Mesendoderm (in vitro differentiated cells): Measurements from ENCODE around the gene TAT.
"Not testable (repeated sequence)": the region's sequence is repeated elsewhere in the genome, so short reads cannot be mapped to it uniquely, and the experiment has no call there.

Experiments
- DNase-seq: peaks from one replicate; pipeline ENCODE4 v3.0.0; 2013
- H2AK5ac ChIP-seq: 2 replicates; pipeline ENCODE4 v1.6.1; 2013; ENCODE audit warnings: low read length, inconsistent platforms
- H2BK120ac ChIP-seq: 2 replicates; pipeline ENCODE4 v1.6.1; 2013; ENCODE audit warnings: low read depth, mild to moderate bottlenecking, low read length, moderate library complexity, mixed read lengths
- H2BK15ac ChIP-seq: replicated peaks from 2 replicates; pipeline ENCODE4 v1.6.1; 2013; ENCODE audit warnings: low read depth, mild to moderate bottlenecking, moderate library complexity
- H2BK5ac ChIP-seq: 2 replicates; pipeline ENCODE4 v1.6.1; 2013; ENCODE audit warnings: low read length, inconsistent platforms
- H3K18ac ChIP-seq: 2 replicates; pipeline ENCODE4 v1.6.1; 2013; ENCODE audit warnings: mild to moderate bottlenecking, low read length, mixed read lengths
- H3K23ac ChIP-seq: one replicate; pipeline ENCODE4 v1.6.1; 2013; ENCODE audit warnings: low read length
- H3K27ac ChIP-seq: 2 replicates; pipeline ENCODE4 v1.5.1; 2013; ENCODE audit warnings: low read depth, mild to moderate bottlenecking, inconsistent platforms, low read length, moderate library complexity
- H3K27me3 ChIP-seq: 2 replicates; pipeline ENCODE4 v1.6.1; 2013; ENCODE audit warnings: low read length, control low read depth, mild to moderate bottlenecking, inconsistent platforms; ENCODE audit not compliant: insufficient read depth, poor library complexity
- H3K36me3 ChIP-seq: 2 replicates; pipeline ENCODE4 v1.6.1; 2013; ENCODE audit warnings: low read length, inconsistent platforms; ENCODE audit not compliant: control insufficient read depth, insufficient read depth
- H3K4ac ChIP-seq: one replicate; pipeline ENCODE4 v1.6.1; 2013; ENCODE audit warnings: low read depth, mild to moderate bottlenecking, low read length, moderate library complexity
- H3K4me1 ChIP-seq: 2 replicates; pipeline ENCODE4 v1.6.1; 2013; ENCODE audit warnings: low read depth, low read length, inconsistent platforms; ENCODE audit not compliant: control insufficient read depth
- H3K4me2 ChIP-seq: 2 replicates; pipeline ENCODE4 v1.6.1; 2013; ENCODE audit warnings: low read length
- H3K4me3 ChIP-seq: 2 replicates; pipeline ENCODE4 v1.5.1; 2013; ENCODE audit warnings: mild to moderate bottlenecking, low read length
- H3K56ac ChIP-seq: one replicate; pipeline ENCODE4 v1.6.1; 2013; ENCODE audit warnings: low read length
- H3K79me1 ChIP-seq: 2 replicates; pipeline ENCODE4 v1.6.1; 2013; ENCODE audit warnings: low read length, inconsistent platforms
- H3K79me2 ChIP-seq: 2 replicates; pipeline ENCODE4 v1.6.1; 2013; ENCODE audit warnings: mild to moderate bottlenecking, low read length; ENCODE audit not compliant: control insufficient read depth, insufficient read depth
- H3K9ac ChIP-seq: 2 replicates; pipeline ENCODE4 v1.6.1; 2013; ENCODE audit warnings: low read length, inconsistent platforms
- H4K5ac ChIP-seq: one replicate; pipeline ENCODE4 v1.6.1; 2013; ENCODE audit warnings: low read length
- H4K8ac ChIP-seq: one replicate; pipeline ENCODE4 v1.6.1; 2013; ENCODE audit warnings: low read depth, mild to moderate bottlenecking, control low read depth, low read length, moderate library complexity
- WGBS: extraction: QIAGEN DNeasy Blood & Tissue Kit; methylation state at CpG from one replicate; pipeline ENCODE4 v1.1.7; 2013; ENCODE audit warnings: low lambda C conversion rate, missing lambda C conversion rate; ENCODE audit not compliant: insufficient coverage; ENCODE audit errors: extremely low coverage; 5-methylcytosine and 5-hydroxymethylcytosine counted together

TAT gene

DNA sequence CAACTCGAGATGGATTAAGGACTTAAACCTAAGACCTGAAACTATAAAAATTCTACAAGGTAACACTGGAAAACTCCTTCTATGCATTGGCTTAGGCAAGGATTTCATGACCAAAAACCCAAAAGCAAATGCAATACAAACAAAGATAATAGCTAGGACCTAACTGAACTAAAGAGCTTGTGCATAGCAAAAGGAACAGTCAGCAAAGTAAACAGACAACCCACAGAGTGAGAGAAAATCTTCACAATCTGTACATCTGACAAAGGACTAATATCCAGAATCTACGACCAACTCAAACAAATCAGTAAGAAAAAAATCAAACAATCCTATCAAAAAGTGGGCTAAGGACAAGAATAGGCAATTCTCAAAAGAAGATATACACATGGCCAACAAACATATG is 21.5 kb upstream of the TAT start:
- not testable (repeated sequence) for H3K27me3 ChIP-seq, H3K4me1 ChIP-seq, H3K23ac ChIP-seq, H2AK5ac ChIP-seq, H4K5ac ChIP-seq, H2BK120ac ChIP-seq, H2BK15ac ChIP-seq, H3K4me2 ChIP-seq, H3K79me1 ChIP-seq, H3K18ac ChIP-seq, H3K56ac ChIP-seq, H3K4me3 ChIP-seq, H2BK5ac ChIP-seq, H3K27ac ChIP-seq, H4K8ac ChIP-seq, H3K9ac ChIP-seq, H3K36me3 ChIP-seq, DNase-seq, H3K4ac ChIP-seq, H3K79me2 ChIP-seq
- WGBS: no CpG with 5 or more reads among the region's 2 CpGs

DNA sequence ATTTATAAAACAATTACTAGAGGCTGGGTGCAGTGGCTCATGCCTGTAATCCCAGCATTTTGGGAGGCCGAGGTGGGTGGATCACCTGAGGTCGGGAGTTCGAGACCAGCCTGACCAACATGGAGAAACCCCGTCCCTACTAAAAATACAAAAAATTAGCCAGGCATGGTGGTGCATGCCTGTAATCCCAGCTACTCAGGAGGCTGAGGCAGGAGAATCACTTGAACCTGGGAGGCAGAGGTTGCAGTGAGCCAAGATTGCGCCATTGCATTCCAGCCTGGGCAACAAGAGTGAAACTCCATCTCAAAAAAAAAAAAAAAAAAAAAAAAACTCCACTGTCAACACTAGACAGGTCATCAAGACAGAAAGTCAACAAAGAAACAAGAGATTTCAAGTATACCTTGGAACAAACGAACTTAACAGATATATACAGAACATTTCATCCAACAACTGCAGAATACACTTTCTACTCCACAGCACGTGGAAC is 18.5 kb upstream of the TAT start:
- not testable (repeated sequence) for H3K27me3 ChIP-seq, H2BK15ac ChIP-seq, H3K79me1 ChIP-seq, H3K27ac ChIP-seq, DNase-seq, H4K8ac ChIP-seq, H3K4me3 ChIP-seq, H3K4ac ChIP-seq, H3K9ac ChIP-seq, H2AK5ac ChIP-seq, H3K23ac ChIP-seq, H3K18ac ChIP-seq, H3K79me2 ChIP-seq, H2BK5ac ChIP-seq, H3K4me2 ChIP-seq, H3K36me3 ChIP-seq, H4K5ac ChIP-seq, H3K4me1 ChIP-seq, H2BK120ac ChIP-seq, H3K56ac ChIP-seq
- WGBS: no CpG with 5 or more reads among the region's 7 CpGs

DNA sequence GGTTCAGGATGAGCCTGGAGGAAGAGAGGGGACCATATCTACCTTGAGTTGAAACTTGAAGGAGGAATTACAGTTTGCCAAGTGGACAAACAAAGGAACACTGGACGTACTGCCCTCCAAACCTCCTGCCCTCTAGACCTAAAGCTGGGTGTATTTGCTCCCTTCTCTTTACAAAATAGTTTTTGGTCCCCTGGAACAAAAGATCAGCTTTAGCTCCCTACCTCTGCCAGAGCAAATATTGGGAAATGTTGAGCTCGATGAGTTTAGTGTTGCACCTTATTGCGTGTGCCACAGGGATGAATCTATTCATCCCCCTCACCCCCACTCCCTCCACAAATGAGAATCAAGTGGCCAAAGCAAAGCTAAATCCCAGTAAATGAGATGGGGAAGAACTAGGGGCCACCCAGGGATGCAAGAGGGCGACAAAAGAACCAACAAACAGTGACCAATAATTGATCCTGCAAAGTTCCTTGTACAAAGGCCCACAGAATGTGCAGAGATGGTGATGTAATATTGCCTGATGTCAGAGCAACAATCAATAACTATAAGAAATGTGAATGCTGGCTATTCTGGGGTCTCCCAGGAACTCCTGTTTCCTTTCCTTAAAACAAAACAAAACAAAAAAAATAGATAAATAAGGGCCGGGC is 17.2 kb upstream of the TAT start:
- no peaks in the 10 kb centered on the region for H3K79me2 ChIP-seq
- WGBS: no CpG with 5 or more reads among the region's 5 CpGs
- no peak overlapping the region for H3K4me3 ChIP-seq
- H3K56ac ChIP-seq: no peak overlapping the region
- H2BK120ac ChIP-seq: no peak overlapping the region
- H3K27ac ChIP-seq: no peak overlapping the region
- H3K4ac ChIP-seq: no peak overlapping the region
- H4K5ac ChIP-seq: no peak overlapping the region
- no peaks in the 10 kb centered on the region for H3K36me3 ChIP-seq
- no peak overlapping the region for H3K4me2 ChIP-seq
- no peak for DNase-seq
- H3K9ac ChIP-seq: no peak overlapping the region
- H3K27me3 ChIP-seq: no peaks in the 10 kb centered on the region
- no peaks in the 10 kb centered on the region for H3K79me1 ChIP-seq
- no peak overlapping the region for H3K23ac ChIP-seq
- no peak overlapping the region for H2BK5ac ChIP-seq
- H4K8ac ChIP-seq: no peak overlapping the region
- H2AK5ac ChIP-seq: no peak overlapping the region
- H3K18ac ChIP-seq: no peak overlapping the region
- no peak overlapping the region for H2BK15ac ChIP-seq
- no peaks in the 10 kb centered on the region for H3K4me1 ChIP-seq

DNA sequence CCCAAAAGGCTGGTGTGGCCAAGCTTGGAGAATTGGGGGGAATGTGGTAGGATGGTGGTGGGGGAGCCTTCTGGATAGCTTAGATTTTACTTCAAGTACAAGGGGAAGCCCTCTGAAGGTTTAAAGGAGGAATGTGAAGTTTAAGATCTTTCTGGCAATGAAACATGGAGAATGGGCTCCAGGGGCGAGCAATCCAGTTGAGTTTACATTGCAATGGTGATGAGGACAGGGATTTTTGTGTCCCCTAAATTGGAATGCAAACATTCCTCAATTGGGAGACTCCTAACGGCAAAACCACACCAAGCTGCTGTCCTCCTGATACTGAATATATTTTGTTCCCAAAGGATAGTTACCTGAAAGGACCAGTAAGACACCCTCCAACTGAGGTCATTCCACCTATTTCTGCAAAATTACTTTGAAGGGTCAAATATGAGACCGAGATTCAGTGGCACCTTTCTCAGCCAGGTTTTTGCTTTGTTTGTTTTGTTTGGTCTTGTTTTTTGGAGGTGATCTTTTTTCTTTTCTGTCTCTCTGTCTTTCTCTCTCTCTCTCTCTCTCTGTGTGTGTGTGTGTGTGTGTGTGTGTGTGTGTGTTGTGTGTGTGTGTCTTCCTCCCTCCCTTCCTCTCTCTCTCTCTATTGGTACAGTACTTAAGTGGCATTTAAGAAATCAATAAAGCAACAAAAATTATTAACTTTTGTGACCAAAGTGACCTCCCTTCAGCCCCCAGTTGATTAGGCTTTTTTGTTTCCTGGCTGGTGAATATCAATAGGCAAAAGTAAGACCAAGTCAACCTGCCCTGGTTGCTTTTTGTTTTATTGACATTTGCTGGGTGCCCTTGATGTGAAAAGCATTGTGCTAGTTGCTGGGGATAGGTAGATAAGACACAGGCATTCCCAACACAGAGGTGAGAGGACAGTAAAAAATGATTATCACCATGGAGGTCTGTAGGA is 16.4 kb upstream of the TAT start:
- Histone ChIP-seq H4K5ac (no peak overlapping the region), H3K56ac (no peak overlapping the region), H3K27ac (no peak overlapping the region), H2BK5ac (no peak overlapping the region), H3K4ac (no peak overlapping the region), H3K27me3 (no peaks in the 10 kb centered on the region), H3K4me3 (no peak overlapping the region), H3K18ac (no peak overlapping the region), H3K4me2 (no peak overlapping the region), H3K9ac (no peak overlapping the region), H2BK15ac (no peak overlapping the region), H2BK120ac (no peak overlapping the region), H4K8ac (no peak overlapping the region), H3K79me2 (no peaks in the 10 kb centered on the region), H3K4me1 (no peaks in the 10 kb centered on the region), H2AK5ac (no peak overlapping the region), H3K23ac (no peak overlapping the region), H3K79me1 (no peaks in the 10 kb centered on the region), H3K36me3 (no peaks in the 10 kb centered on the region)
- no CpG with 5 or more reads among the region's 3 CpGs for WGBS
- DNase-seq: no peak

DNA sequence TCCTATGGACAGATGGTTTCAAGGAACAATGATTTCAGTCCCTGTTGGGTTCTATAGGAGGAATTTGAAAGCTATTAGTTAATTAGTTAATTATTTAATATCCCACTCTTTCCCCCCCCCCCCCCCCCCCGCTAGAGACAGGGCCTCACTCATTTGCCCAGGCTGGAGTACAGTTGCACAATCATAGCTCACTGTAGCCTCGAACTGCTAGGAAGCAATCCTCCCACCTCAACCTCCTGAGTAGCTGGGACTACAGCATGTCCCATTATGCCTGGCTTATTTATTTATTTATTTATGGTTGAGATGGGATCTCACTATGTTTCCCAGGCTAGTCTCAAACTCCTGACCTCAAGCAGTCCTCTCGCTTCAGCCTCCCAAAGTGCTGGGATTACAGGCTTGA is 15.0 kb upstream of the TAT start:
- no peak overlapping the region for H3K27ac ChIP-seq
- no peaks in the 10 kb centered on the region for H3K36me3 ChIP-seq
- no peak overlapping the region for H4K8ac ChIP-seq
- H3K27me3 ChIP-seq: no peaks in the 10 kb centered on the region
- DNase-seq: no peak
- no peak overlapping the region for H2BK15ac ChIP-seq
- H3K4ac ChIP-seq: no peak overlapping the region
- no peak overlapping the region for H3K18ac ChIP-seq
- H3K4me2 ChIP-seq: no peak overlapping the region
- no peak overlapping the region for H2BK5ac ChIP-seq
- H3K4me1 ChIP-seq: no peaks in the 10 kb centered on the region
- no peak overlapping the region for H3K56ac ChIP-seq
- H3K4me3 ChIP-seq: no peak overlapping the region
- H3K23ac ChIP-seq: no peak overlapping the region
- WGBS: no CpG with 5 or more reads among the region's 3 CpGs
- no peak overlapping the region for H3K9ac ChIP-seq
- no peak overlapping the region for H2AK5ac ChIP-seq
- H4K5ac ChIP-seq: no peak overlapping the region
- H3K79me2 ChIP-seq: no peaks in the 10 kb centered on the region
- no peak overlapping the region for H2BK120ac ChIP-seq
- no peaks in the 10 kb centered on the region for H3K79me1 ChIP-seq
